HepG2 (cell line): ENCODE measurements around the gene PNRC1. TPM values are rescaled to one million over a fixed set of nuclear protein-coding genes. Genes with fewer than 3 reads are reported as not detected.

Experiments
- BHLHE40 ChIP-seq: IDR thresholded peaks from 2 replicates; pipeline ENCODE4 v1.6.1; 2011; ENCODE audit warnings: low read length, improper control_type of control experiment
- ETS1 ChIP-seq: sonication (generic); formaldehyde crosslinking; IDR thresholded peaks from 2 replicates; pipeline ENCODE4 v1.4.0; 2020; ENCODE audit warnings: missing genetic modification reagents
- HNRNPUL1 ChIP-seq: fragments of 200-400 bp; formaldehyde crosslinking; IDR thresholded peaks from 2 replicates; pipeline ENCODE4 v1.6.1; 2017; ENCODE audit warnings: low read depth, mild to moderate bottlenecking, low read length, moderate library complexity
- JARID2 ChIP-seq: sonication (generic); formaldehyde crosslinking; IDR thresholded peaks from 2 replicates; pipeline ENCODE4 v1.8.1; 2023; ENCODE audit warnings: missing genetic modification reagents, inconsistent platforms; ENCODE audit not compliant: insufficient replicate concordance
- MLXIP ChIP-seq: sonication (generic); formaldehyde crosslinking; IDR thresholded peaks from 2 replicates; pipeline ENCODE4 v1.9.0; 2021; ENCODE audit warnings: missing genetic modification reagents, borderline replicate concordance
- PAF1 ChIP-seq: IDR thresholded peaks from 2 replicates; pipeline ENCODE4 v1.6.1; 2016; ENCODE audit warnings: missing genetic modification reagents, missing compliant biosample characterization
- RELA ChIP-seq: sonication (generic); formaldehyde crosslinking; IDR thresholded peaks from 2 replicates; pipeline ENCODE4 v1.4.0; 2020; ENCODE audit warnings: missing genetic modification reagents
- RERE ChIP-seq: IDR thresholded peaks from 2 replicates; pipeline ENCODE4 v1.6.1; 2016; ENCODE audit warnings: low read depth, missing genetic modification reagents, missing compliant biosample characterization
- SP5 ChIP-seq: IDR thresholded peaks from 2 replicates; pipeline ENCODE4 v1.6.1; 2016; ENCODE audit warnings: low read depth, borderline replicate concordance
- SPEN ChIP-seq: sonication (generic); formaldehyde crosslinking; IDR thresholded peaks from 2 replicates; pipeline ENCODE4 v1.5.1; 2020; ENCODE audit warnings: low read depth, mild to moderate bottlenecking, missing genetic modification reagents
- TEAD2 ChIP-seq: sonication (generic); formaldehyde crosslinking; IDR thresholded peaks from 2 replicates; pipeline ENCODE4 v1.9.0; 2021; ENCODE audit warnings: missing genetic modification reagents
- USF2 ChIP-seq, 2 experiments: sonication (generic) in 1 of 2; formaldehyde crosslinking in 1 of 2; IDR thresholded peaks; 2 replicates each; pipeline versions ENCODE4 v1.5.1 to v1.6.1; 2011 to 2020; ENCODE audit warnings: borderline replicate concordance in 1 of 2, low read depth in 1 of 2, low read length in 1 of 2, mild to moderate bottlenecking in 1 of 2, missing genetic modification reagents in 1 of 2, moderate library complexity in 1 of 2
- ZBTB1 ChIP-seq: sonication (generic); formaldehyde crosslinking; IDR thresholded peaks from 2 replicates; pipeline ENCODE4 v1.4.0; 2020; ENCODE audit warnings: missing genetic modification reagents, borderline replicate concordance
- ZNF639 ChIP-seq: conservative IDR thresholded peaks from 2 replicates; pipeline ENCODE4 v1.6.1; 2018; ENCODE audit warnings: missing genetic modification reagents
- polyA plus RNA-seq, 8 experiments: library from polyadenylated mRNA; depleted of rRNA in 3 of 8; stranded (reverse) in 7 of 8; unstranded in 1 of 8; fragments of >200 nt; fragmentation: Illumina TruSeq in 4 of 8; extraction: Trizol in 4 of 8; gene quantifications; 2 replicates each; pipeline versions ENCODE4 v1.2.1 to v1.2.3, GENCODE V29; 2011 to 2016; ENCODE audit warnings: low read depth in 4 of 8, missing spikeins in 1 of 8, mixed read lengths in 1 of 8; ENCODE audit not compliant: insufficient read depth in 1 of 8
- total RNA-seq, 5 experiments: library from RNA; depleted of rRNA; stranded (reverse); fragments of >200 nt; fragmentation: Illumina TruSeq; extraction: Trizol; gene quantifications; 2 replicates each; pipeline ENCODE4 v1.2.3, GENCODE V29; 2016; ENCODE audit warnings: low read depth in 1 of 5

The PNRC1 gene
- total and polyA plus RNA-seq, 2 of the 13 experiments (the other 11 are each of a cell fraction or from before 2014, with no cell fraction given) = 17.6 to 36.0 TPM

- TF ChIP-seq SP5 (no peak), USF2 (IDR thresholded peaks at IDR 0.05; ENCODE audit: low read depth, low read length) (no peak), USF2 (CRISPR knock-in tag; IDR thresholded peaks at IDR 0.05; ENCODE audit: borderline replicate concordance) (no peak), JARID2 (no peak), RELA (CRISPR knock-in tag) (peak; percentile 90; the same call in 1 of the 2 replicates), RERE (CRISPR knock-in tag) (0 out of 2 replicates have a peak, but pooled peaks have one; percentile 16), PAF1 (CRISPR knock-in tag) (no peak), BHLHE40 (no peak), MLXIP (CRISPR knock-in tag) (no peak; the same call in 1 of the 2 replicates), ZBTB1 (CRISPR knock-in tag) (no peak), ETS1 (CRISPR knock-in tag) (no peak), ZNF639 (0 out of 2 replicates have a peak, but pooled peaks have one; percentile 67), HNRNPUL1 (no peak), SPEN (CRISPR knock-in tag) (peak; percentile 94), TEAD2 (CRISPR knock-in tag) (no peak)
These were observed 1.1 kb downstream of the PNRC1 start (continued) for GRCh38 chr6:89081423-89082322.
